HCT116 (cell line): ENCODE data around the gene ASPRV1. TPM values are rescaled to one million over a fixed set of nuclear protein-coding genes. Genes with fewer than 3 reads are reported as not detected.

Source experiments
- ATAC-seq: fragments of 200-7000 bp; cut with Tn5 transposase; 2 replicates; pipeline ENCODE4 v1.9.1; 2020; ENCODE audit warnings: mild to moderate bottlenecking, moderate library complexity
- BruUV-seq: library from RNA; stranded (reverse); fragments of 400-500 nt; replicated peaks from 2 replicates; lab custom pipeline; 2021; lab: Mats Ljungman, UMichigan
- CTCF ChIA-PET: fragments of 300-600 bp; sonication (Branson Sonifier 250); formaldehyde crosslinking; loops from one replicate; lab custom pipeline; 2021; ENCODE audit warnings: antibody characterized with exemption; lab: Charles Lee
- POLR2A ChIA-PET: fragments of 300-600, 350-600 bp; sonication (Branson Sonifier 250); formaldehyde crosslinking; loops from one replicate; lab custom pipeline; 2021; ENCODE audit warnings: antibody characterized with exemption; lab: Charles Lee
- RAD21 ChIA-PET, 2 experiments: fragments of 300-600 bp; sonication (Branson Sonifier 250); formaldehyde crosslinking; loops; one replicate each; lab custom pipeline; 2023; ENCODE audit warnings: low total read pairs in 2 of 2; ENCODE audit not compliant: uncharacterized antibody in 2 of 2, unreplicated experiment in 2 of 2, low non-redundant PET in 1 of 2; lab: Charles Lee
- DNase-seq: peaks from one replicate; pipeline ENCODE4 v3.0.0-alpha.2; 2010; ENCODE audit warnings: low read depth, low spot score
- H2AFZ ChIP-seq: fragments of 200-600 bp; shearing (Covaris generic), sonication (generic); 2 replicates; pipeline ENCODE4 v1.6.1; 2017; ENCODE audit warnings: low read depth, mixed run types, mixed read lengths, antibody characterized with exemption, low read length; ENCODE audit not compliant: poor library complexity, severe bottlenecking
- H3K27ac ChIP-seq: 2 replicates; pipeline ENCODE4 v1.5.1; 2012; ENCODE audit warnings: low read depth, low read length
- H3K27me3 ChIP-seq: fragments of 200-600 bp; sonication (generic); 2 replicates; pipeline ENCODE4 v1.6.1; 2016; ENCODE audit warnings: mixed run types, low read length, mixed read lengths; ENCODE audit not compliant: insufficient read depth
- H3K36me3 ChIP-seq, 2 experiments: fragments of 200-500 bp in 1 of 2; fragments of 200-600 bp in 1 of 2; sonication (Bioruptor generic) in 1 of 2; sonication (generic) in 1 of 2; 2 replicates each; pipeline versions ENCODE4 v1.5.1 to v1.6.1; 2014 to 2016; ENCODE audit warnings: low read length in 2 of 2, inconsistent platforms in 1 of 2, mixed read lengths in 1 of 2, mixed run types in 1 of 2; ENCODE audit not compliant: insufficient read depth in 2 of 2, control insufficient read depth in 1 of 2
- H3K4me1 ChIP-seq, 2 experiments: fragments of 200-600 bp in 1 of 2; sonication (generic) in 1 of 2; 2 replicates each; pipeline versions ENCODE4 v1.5.1 to v1.6.1; 2012 to 2017; ENCODE audit warnings: low read length in 2 of 2, inconsistent platforms in 1 of 2, mild to moderate bottlenecking in 1 of 2, mixed read lengths in 1 of 2, mixed run types in 1 of 2, moderate library complexity in 1 of 2; ENCODE audit not compliant: insufficient read depth in 2 of 2, control insufficient read depth in 1 of 2
- H3K4me2 ChIP-seq: fragments of 200-600 bp; sonication (generic); 2 replicates; pipeline ENCODE4 v1.6.1; 2017; ENCODE audit warnings: mixed run types, low read length, mixed read lengths
- H3K4me3 ChIP-seq, 2 experiments: fragments of 200-600 bp in 1 of 2; sonication (generic) in 1 of 2; replicated peaks in 1 of 2; 2 replicates each; pipeline ENCODE4 v1.5.1; 2011 to 2016; ENCODE audit warnings: low read length in 2 of 2, control low read depth in 1 of 2, low read depth in 1 of 2, mild to moderate bottlenecking in 1 of 2, mixed read lengths in 1 of 2, mixed run types in 1 of 2
- H3K79me2 ChIP-seq: fragments of 200-600 bp; sonication (generic); 2 replicates; pipeline ENCODE4 v1.6.1; 2017; ENCODE audit warnings: mild to moderate bottlenecking, mixed run types, low read length, moderate library complexity, mixed read lengths; ENCODE audit not compliant: insufficient read depth
- H3K9ac ChIP-seq: fragments of 200-600 bp; sonication (generic); 2 replicates; pipeline ENCODE4 v1.6.1; 2016; ENCODE audit warnings: low read length, mixed read lengths
- H3K9me2 ChIP-seq: fragments of 200-600 bp; sonication (generic), shearing (Covaris generic); 2 replicates; pipeline ENCODE4 v1.6.1; 2017; ENCODE audit warnings: mixed run types, mild to moderate bottlenecking, moderate library complexity; ENCODE audit not compliant: insufficient read depth
- H3K9me3 ChIP-seq, 2 experiments: fragments of 200-500 bp in 1 of 2; fragments of 200-600 bp in 1 of 2; sonication (Bioruptor generic) in 1 of 2; sonication (generic) in 1 of 2; 2 replicates each; pipeline ENCODE4 v1.6.1; 2014 to 2017; ENCODE audit warnings: low read length in 2 of 2, mixed read lengths in 2 of 2, inconsistent platforms in 1 of 2, low read depth in 1 of 2, mild to moderate bottlenecking in 1 of 2, mixed run types in 1 of 2, moderate library complexity in 1 of 2; ENCODE audit not compliant: control insufficient read depth in 1 of 2, insufficient read depth in 1 of 2
- H4K20me1 ChIP-seq: fragments of 200-600 bp; sonication (generic), shearing (Covaris generic); 2 replicates; pipeline ENCODE4 v1.6.1; 2017; ENCODE audit warnings: mixed run types, mild to moderate bottlenecking, moderate library complexity; ENCODE audit not compliant: insufficient read depth
- CBX3 ChIP-seq: IDR thresholded peaks from 2 replicates; pipeline ENCODE4 v1.6.1; 2012; ENCODE audit warnings: low read depth
- CEBPB ChIP-seq: IDR thresholded peaks from 2 replicates; pipeline ENCODE4 v1.6.1; 2012; ENCODE audit warnings: low read depth
- EGR1 ChIP-seq: IDR thresholded peaks from 2 replicates; pipeline ENCODE4 v1.6.1; 2012; ENCODE audit warnings: low read depth
- ELF1 ChIP-seq: IDR thresholded peaks from 2 replicates; pipeline ENCODE4 v1.6.1; 2012; ENCODE audit warnings: low read depth, borderline replicate concordance
- EZH2 ChIP-seq: fragments of 200-600 bp; sonication (generic); IDR thresholded peaks from 2 replicates; pipeline ENCODE4 v1.6.1; 2017; ENCODE audit warnings: antibody characterized with exemption, mixed run types
- EZH2phosphoT487 ChIP-seq: fragments of 200-600 bp; IDR thresholded peaks from 2 replicates; pipeline ENCODE4 v1.6.1; 2018; ENCODE audit warnings: antibody characterized with exemption, borderline replicate concordance
- FOSL1 ChIP-seq: IDR thresholded peaks from 2 replicates; pipeline ENCODE4 v1.6.1; 2012; ENCODE audit warnings: low read depth
- JUND ChIP-seq: IDR thresholded peaks from 2 replicates; pipeline ENCODE4 v1.6.1; 2012
- POLR2A ChIP-seq: IDR thresholded peaks from 2 replicates; pipeline ENCODE4 v1.7.0; 2011; ENCODE audit warnings: borderline replicate concordance; ENCODE audit not compliant: insufficient read depth, insufficient read length; ENCODE audit errors: extremely low read depth
- RAD21 ChIP-seq: IDR thresholded peaks from 2 replicates; pipeline ENCODE4 v1.6.1; 2012; ENCODE audit warnings: low read depth, mild to moderate bottlenecking
- SP1 ChIP-seq: IDR thresholded peaks from 2 replicates; pipeline ENCODE4 v1.6.1; 2012; ENCODE audit warnings: low read depth
- SRF ChIP-seq: IDR thresholded peaks from 2 replicates; pipeline ENCODE4 v1.6.1; 2012; ENCODE audit warnings: low read depth
- YY1 ChIP-seq: IDR thresholded peaks from 2 replicates; pipeline ENCODE4 v1.6.1; 2011; ENCODE audit warnings: low read length, low read depth, moderate library complexity, mild to moderate bottlenecking; ENCODE audit not compliant: insufficient replicate concordance; ENCODE audit errors: extremely low read depth
- ZFX ChIP-seq: fragments of 450-650 bp; IDR thresholded peaks from 2 replicates; pipeline ENCODE4 v1.6.1; 2017
- ZNF274 ChIP-seq: fragments of 200-500 bp; sonication (Bioruptor generic); IDR thresholded peaks from 2 replicates; pipeline ENCODE4 v1.6.1; 2014; ENCODE audit warnings: mild to moderate bottlenecking, low read depth, low read length, inconsistent platforms
- intact Hi-C: fragments of 100-400 bp; cut with micrococcal nuclease; formaldehyde crosslinking; loops from 2 replicates; pipeline ENCODE4 v1.10.0; 2022
- total RNA-seq: library from RNA; stranded (reverse); gene quantifications from one replicate; pipeline ENCODE4 v1.2.1, GENCODE V29; 2021; ENCODE audit not compliant: unreplicated experiment
- TF ChIP-seq, protein P1 (sequence below): IDR thresholded peaks from 2 replicates; pipeline ENCODE4 v1.6.1; 2011; ENCODE audit warnings: mild to moderate bottlenecking, low read length, moderate library complexity; ENCODE audit not compliant: insufficient replicate concordance; ENCODE audit errors: extremely low read depth
- TF ChIP-seq, protein P2 (sequence below): IDR thresholded peaks from 2 replicates; pipeline ENCODE4 v1.6.1; 2012

Gene ASPRV1
- total RNA-seq, 1 experiment from 2014 or later: 1.1 TPM

DNA sequence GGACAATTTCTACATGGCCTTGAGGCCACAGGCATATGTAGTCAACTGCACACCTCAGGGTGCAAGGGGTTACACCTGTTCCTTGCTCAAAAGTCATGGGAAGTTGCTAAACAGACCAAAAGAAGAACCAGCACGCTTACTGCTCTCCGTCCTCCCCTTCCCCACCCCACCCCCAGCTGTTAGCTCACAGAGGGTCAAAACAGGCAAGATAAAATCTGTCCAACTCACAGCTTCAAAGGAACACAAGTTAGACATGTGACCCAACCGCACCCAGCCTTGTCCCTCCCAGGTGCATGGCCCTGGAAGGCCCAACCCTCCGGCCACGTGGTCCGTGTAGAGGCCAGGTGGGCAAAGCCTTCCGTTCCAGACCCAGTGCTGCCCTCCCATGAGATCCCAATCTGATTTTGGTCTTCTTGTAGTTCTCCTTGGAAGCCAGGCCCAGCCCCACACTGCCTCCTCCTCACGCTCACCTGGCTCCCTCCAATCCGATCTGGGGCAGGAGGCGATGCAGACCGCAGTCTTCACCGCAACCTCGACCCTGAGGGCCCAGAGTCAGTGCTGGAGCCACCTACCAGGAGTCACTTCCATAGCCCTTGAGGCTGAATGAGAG is 14.5 kb upstream of the ASPRV1 start:
- Histone ChIP-seq H3K4me3 (no peak overlapping the region), H3K4me1 (no peaks in the 10 kb centered on the region; a peak in 1 of 4 replicates), H3K4me2 (no peak overlapping the region), H3K9ac (no peak overlapping the region), H2AFZ (no peak overlapping the region), H3K27me3 (no peaks in the 10 kb centered on the region), H3K79me2 (no peaks in the 10 kb centered on the region), H3K9me2 (no peaks in the 10 kb centered on the region), H4K20me1 (no peaks in the 10 kb centered on the region), H3K36me3 (no peaks in the 10 kb centered on the region), H3K27ac (no peak overlapping the region), H3K9me3 (no peaks in the 10 kb centered on the region)
- no TSS peak for BruUV-seq
- ATAC-seq (no peak; the same call in 1 of the 2 replicates), DNase-seq (no peak)
- POLR2A ChIA-PET: no interaction called here
- TF ChIP-seq CEBPB (no peak), ZFX (no peak), FOSL1 (no peak), RAD21 (no peak), EZH2phosphoT487 (no peak), EZH2 (no peak), CBX3 (no peak), JUND (no peak), YY1 (no peak), SP1 (no peak), ZNF274 (no peak)
- CTCF ChIA-PET: no interaction called here
- RAD21 ChIA-PET: no interaction called here
- intact Hi-C loops: no loop called here

DNA sequence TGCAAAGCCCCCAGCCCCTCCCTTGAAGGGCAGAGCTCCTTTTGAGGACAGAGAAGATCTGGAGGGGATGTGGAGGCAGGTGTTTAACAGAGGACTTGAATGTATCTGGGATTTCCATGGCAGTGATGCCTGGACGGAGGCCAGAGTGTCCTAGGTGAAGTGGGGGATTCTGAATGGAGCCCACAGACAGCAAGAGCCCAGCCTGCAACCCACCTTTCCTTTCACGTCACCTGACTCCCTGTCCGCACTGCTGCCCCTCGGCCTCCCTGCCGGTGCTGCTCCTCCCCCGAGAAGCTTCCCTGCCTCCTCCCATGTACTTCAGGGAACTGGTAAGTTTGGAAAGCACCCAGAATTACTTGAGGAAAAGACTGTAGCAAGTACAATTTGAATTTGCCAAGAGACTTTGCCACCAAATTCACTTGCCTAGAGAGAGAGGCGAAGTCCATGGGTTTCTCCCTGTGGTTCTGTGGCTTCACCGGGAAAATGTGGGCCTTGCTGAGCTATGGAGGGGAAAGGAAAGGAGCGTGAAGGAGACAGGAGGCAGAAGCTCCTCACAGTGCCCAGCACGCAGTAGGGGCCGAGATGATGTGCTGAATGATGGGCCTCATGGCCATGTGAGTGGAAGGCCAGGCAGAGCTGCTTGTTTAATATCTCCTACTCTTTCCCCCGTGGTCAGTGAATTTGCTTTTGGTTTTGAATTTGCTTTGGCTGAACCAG is 13.9 kb upstream of the ASPRV1 start:
- no peak overlapping the region for H2AFZ ChIP-seq
- no TSS peak for BruUV-seq
- ChIA-PET POLR2A (no interaction called here), CTCF (no interaction called here), RAD21 (no interaction called here)
- no peak overlapping the region for H3K9ac ChIP-seq
- H3K27me3 ChIP-seq: no peaks in the 10 kb centered on the region
- no peak overlapping the region for H3K4me2 ChIP-seq
- DNase-seq (no peak), ATAC-seq (no peak)
- intact Hi-C loops: no loop called here
- no peak for TF ChIP-seq EZH2phosphoT487
- TF ChIP-seq, protein P1, sequence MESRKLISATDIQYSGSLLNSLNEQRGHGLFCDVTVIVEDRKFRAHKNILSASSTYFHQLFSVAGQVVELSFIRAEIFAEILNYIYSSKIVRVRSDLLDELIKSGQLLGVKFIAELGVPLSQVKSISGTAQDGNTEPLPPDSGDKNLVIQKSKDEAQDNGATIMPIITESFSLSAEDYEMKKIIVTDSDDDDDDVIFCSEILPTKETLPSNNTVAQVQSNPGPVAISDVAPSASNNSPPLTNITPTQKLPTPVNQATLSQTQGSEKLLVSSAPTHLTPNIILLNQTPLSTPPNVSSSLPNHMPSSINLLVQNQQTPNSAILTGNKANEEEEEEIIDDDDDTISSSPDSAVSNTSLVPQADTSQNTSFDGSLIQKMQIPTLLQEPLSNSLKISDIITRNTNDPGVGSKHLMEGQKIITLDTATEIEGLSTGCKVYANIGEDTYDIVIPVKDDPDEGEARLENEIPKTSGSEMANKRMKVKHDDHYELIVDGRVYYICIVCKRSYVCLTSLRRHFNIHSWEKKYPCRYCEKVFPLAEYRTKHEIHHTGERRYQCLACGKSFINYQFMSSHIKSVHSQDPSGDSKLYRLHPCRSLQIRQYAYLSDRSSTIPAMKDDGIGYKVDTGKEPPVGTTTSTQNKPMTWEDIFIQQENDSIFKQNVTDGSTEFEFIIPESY: no peak
- TF ChIP-seq ELF1: no peak
- no peak for TF ChIP-seq SRF
- no peak for TF ChIP-seq CBX3
- no peak for TF ChIP-seq EGR1
- TF ChIP-seq, protein P2, sequence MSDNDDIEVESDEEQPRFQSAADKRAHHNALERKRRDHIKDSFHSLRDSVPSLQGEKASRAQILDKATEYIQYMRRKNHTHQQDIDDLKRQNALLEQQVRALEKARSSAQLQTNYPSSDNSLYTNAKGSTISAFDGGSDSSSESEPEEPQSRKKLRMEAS: no peak
- no peak for TF ChIP-seq ZFX
- TF ChIP-seq POLR2A: no peak
- TF ChIP-seq ZNF274: no peak
- no peaks in the 10 kb centered on the region for H3K79me2 ChIP-seq
- H3K4me1 ChIP-seq: no peaks in the 10 kb centered on the region; a peak in 1 of 4 replicates
- no peaks in the 10 kb centered on the region for H3K9me2 ChIP-seq
- H3K27ac ChIP-seq: no peak overlapping the region
- H3K36me3 ChIP-seq: no peaks in the 10 kb centered on the region
- no peaks in the 10 kb centered on the region for H3K9me3 ChIP-seq
- H4K20me1 ChIP-seq: no peaks in the 10 kb centered on the region
- H3K4me3 ChIP-seq: no peak overlapping the region
